ENCODE measurements around the gene UPK2.
A peak's percentile ranks its signal among the peaks of the same experiment; 100 is the strongest.
"Not testable (repeated sequence)": the region's sequence is repeated elsewhere in the genome, so short reads cannot be mapped to it uniquely, and the experiment has no call there.

Gene UPK2

GRCh38 chr11:118935376-118935775 lies 20.7 kb upstream of the UPK2 start:
- DNase-seq, result no peak

- DNase-seq, result no peak
Observed at GRCh38 chr11:118938491-118939403, 17.4 kb upstream of the UPK2 start.

- DNase-seq, result peak in 1 of 58 donors; percentile 32
Observed at GRCh38 chr11:118939404-118939915, 16.6 kb upstream of the UPK2 start.

GRCh38 chr11:118939953-118940598 lies 16.0 kb upstream of the UPK2 start:
- peak in 9 of 58 donors; percentile 21 to 51 (median 42) for DNase-seq

- DNase-seq, result no peak
Observed at GRCh38 chr11:118947091-118947490, 9.0 kb upstream of the UPK2 start.

- no peak for DNase-seq
Observed at GRCh38 chr11:118948000-118948399, 8.1 kb upstream of the UPK2 start.

- DNase-seq, result peak in 53 of 58 donors; percentile 15 to 94 (median 75)
Observed at GRCh38 chr11:118953265-118953664, 2.8 kb upstream of the UPK2 start.

- DNase-seq, result not testable (repeated sequence)
Observed at GRCh38 chr11:118953976-118954375, 2.1 kb upstream of the UPK2 start.

- DNase-seq, result no peak
Observed at GRCh38 chr11:118956847-118957469, 860 bp downstream of the UPK2 start.

- no peak for DNase-seq
Observed at GRCh38 chr11:118957549-118957948, 1.5 kb downstream of the UPK2 start.

GRCh38 chr11:118957968-118958367 lies 1.9 kb downstream of the UPK2 start:
- no peak for DNase-seq

- no peak for DNase-seq
Observed at GRCh38 chr11:118958577-118958976, 2.5 kb downstream of the UPK2 start.

- no peak for DNase-seq
Observed at GRCh38 chr11:118961189-118961588, 5.1 kb downstream of the UPK2 start.

GRCh38 chr11:118961591-118961990 lies 5.5 kb downstream of the UPK2 start:
- DNase-seq, result no peak

- not testable (repeated sequence) for DNase-seq
Observed at GRCh38 chr11:118969508-118969907, 13.4 kb downstream of the UPK2 start.

- DNase-seq, result no peak
Observed at GRCh38 chr11:118971646-118972045, 15.5 kb downstream of the UPK2 start, which contains the start of gene FOXR1. Gene FOXR1, plus strand, starts transcription at chr11:118971761. Its CDS starts 171 bp downstream, at chr11:118971932.

- no peak for DNase-seq
Observed at GRCh38 chr11:118973985-118974384, 17.9 kb downstream of the UPK2 start.

- no peak for DNase-seq
Observed at GRCh38 chr11:118975771-118976709, 19.9 kb downstream of the UPK2 start.

- no peak for DNase-seq
Observed at GRCh38 chr11:118979434-118979833, 23.3 kb downstream of the UPK2 start.

- peak in 6 of 58 donors; percentile 2 to 11 (median 4) for DNase-seq
Observed at GRCh38 chr11:118980191-118980881, 24.2 kb downstream of the UPK2 start.
